Loucy (cell line): ENCODE results near the gene PRKRIP1.

Experiments
- CTCF ChIP-seq: fragments of 200-600 bp; sonication (generic); conservative IDR thresholded peaks from 2 replicates; pipeline ENCODE4 v1.5.1; 2014; ENCODE audit warnings: mild to moderate bottlenecking, antibody characterized with exemption, low read length
- EZH2phosphoT487 ChIP-seq: fragments of 200-600 bp; IDR thresholded peaks from 2 replicates; pipeline ENCODE4 v1.6.1; 2018; ENCODE audit warnings: antibody characterized with exemption, mild to moderate bottlenecking, moderate library complexity, borderline replicate concordance

- TF ChIP-seq CTCF (no peak), EZH2phosphoT487 (no peak)
Observed at GRCh38 chr7:102452451-102452850, 56.3 kb downstream of the PRKRIP1 start.
